IMR-90 (cell line): ENCODE data around the gene DLG4. TPM values are rescaled to one million over a fixed set of nuclear protein-coding genes. Genes with fewer than 3 reads are reported as not detected.

Experiments used
- ATAC-seq: fragments of 200-7000 bp; cut with Tn5 transposase; 2 replicates; pipeline ENCODE4 v1.9.1; 2020; ENCODE audit warnings: low read depth, mild to moderate bottlenecking, moderate library complexity
- BruUV-seq: library from RNA; stranded (reverse); fragments of 400-500 nt; replicated peaks from 2 replicates; lab custom pipeline; 2021; lab: Mats Ljungman, UMichigan
- CTCF ChIA-PET: fragments of 300-600 bp; formaldehyde crosslinking; extraction: SDS; loops from one replicate; lab custom pipeline; 2021; ENCODE audit warnings: antibody characterized with exemption; lab: Yijun Ruan, JAX
- POLR2A ChIA-PET: fragments of 300-600 bp; sonication (Branson Sonifier 250); formaldehyde crosslinking; loops from one replicate; lab custom pipeline; 2022; ENCODE audit warnings: antibody characterized with exemption; ENCODE audit not compliant: unreplicated experiment; lab: Charles Lee
- DNase-seq: peaks from one replicate; pipeline ENCODE4 v3.0.0; 2013
- H2AFZ ChIP-seq: replicated peaks from 2 replicates; pipeline ENCODE3; 2013; ENCODE audit warnings: low read length, mild to moderate bottlenecking; ENCODE audit not compliant: poor library complexity
- H2AK5ac ChIP-seq: 2 replicates; pipeline ENCODE4 v1.6.1; 2013; ENCODE audit warnings: low read depth, low read length, inconsistent platforms
- H2AK9ac ChIP-seq: replicated peaks from 2 replicates; pipeline ENCODE3; 2013; ENCODE audit warnings: mild to moderate bottlenecking, low read depth, low read length, moderate library complexity; ENCODE audit not compliant: poor library complexity
- H2BK120ac ChIP-seq: 2 replicates; pipeline ENCODE4 v1.6.1; 2013; ENCODE audit warnings: low read depth, low read length, inconsistent platforms
- H2BK15ac ChIP-seq: 3 replicates; pipeline ENCODE4 v1.6.1; 2013; ENCODE audit warnings: low read depth, low read length, inconsistent platforms
- H2BK20ac ChIP-seq: 2 replicates; pipeline ENCODE4 v1.6.1; 2013; ENCODE audit warnings: low read depth, mild to moderate bottlenecking, inconsistent platforms, low read length, moderate library complexity
- H2BK5ac ChIP-seq: 2 replicates; pipeline ENCODE4 v1.6.1; 2013; ENCODE audit warnings: mild to moderate bottlenecking, low read depth, low read length, inconsistent platforms; ENCODE audit not compliant: poor library complexity, severe bottlenecking
- H3K14ac ChIP-seq: replicated peaks from 2 replicates; pipeline ENCODE4 v1.6.1; 2013; ENCODE audit warnings: low read depth, low read length, inconsistent platforms
- H3K18ac ChIP-seq: 2 replicates; pipeline ENCODE4 v1.6.1; 2013; ENCODE audit warnings: low read depth, low read length, control low read depth
- H3K23ac ChIP-seq: 2 replicates; pipeline ENCODE4 v1.6.1; 2013; ENCODE audit warnings: low read depth, low read length, inconsistent platforms
- H3K27ac ChIP-seq: 2 replicates; pipeline ENCODE4 v1.5.1; 2013; ENCODE audit warnings: mild to moderate bottlenecking, control low read depth, low read length; ENCODE audit not compliant: insufficient read depth
- H3K27me3 ChIP-seq: 2 replicates; pipeline ENCODE4 v1.6.1; 2013; ENCODE audit warnings: low read length; ENCODE audit not compliant: control insufficient read depth, insufficient read depth
- H3K36me3 ChIP-seq: 2 replicates; pipeline ENCODE4 v1.6.1; 2013; ENCODE audit warnings: low read length, mixed read lengths; ENCODE audit not compliant: control insufficient read depth, insufficient read depth
- H3K4ac ChIP-seq: 2 replicates; pipeline ENCODE4 v1.6.1; 2013; ENCODE audit warnings: low read depth, low read length, inconsistent platforms
- H3K4me1 ChIP-seq: 2 replicates; pipeline ENCODE4 v1.6.1; 2013; ENCODE audit warnings: low read length, mixed read lengths; ENCODE audit not compliant: control insufficient read depth, insufficient read depth
- H3K4me2 ChIP-seq: 2 replicates; pipeline ENCODE4 v1.6.1; 2013; ENCODE audit warnings: low read depth, mild to moderate bottlenecking, control low read depth, low read length, moderate library complexity
- H3K4me3 ChIP-seq: 2 replicates; pipeline ENCODE4 v1.5.1; 2013; ENCODE audit warnings: low read depth, mild to moderate bottlenecking, control low read depth, low read length, moderate library complexity; ENCODE audit not compliant: insufficient read depth
- H3K56ac ChIP-seq: 2 replicates; pipeline ENCODE4 v1.6.1; 2013; ENCODE audit warnings: low read length, inconsistent platforms; ENCODE audit not compliant: insufficient read depth; ENCODE audit errors: extremely low read depth
- H3K79me1 ChIP-seq, 2 experiments: 2 replicates each; pipeline ENCODE4 v1.6.1; 2013; ENCODE audit warnings: low read length in 2 of 2, inconsistent platforms in 1 of 2, low read depth in 1 of 2
- H3K9ac ChIP-seq: 2 replicates; pipeline ENCODE4 v1.6.1; 2013; ENCODE audit warnings: low read depth, low read length, control low read depth
- H3K9me1 ChIP-seq: 2 replicates; pipeline ENCODE4 v1.6.1; 2013; ENCODE audit warnings: low read length, inconsistent platforms; ENCODE audit not compliant: insufficient read depth
- H3K9me3 ChIP-seq: 2 replicates; pipeline ENCODE4 v1.6.1; 2013; ENCODE audit warnings: low read length; ENCODE audit not compliant: control insufficient read depth, insufficient read depth
- H4K20me1 ChIP-seq: 2 replicates; pipeline ENCODE4 v1.6.1; 2013; ENCODE audit warnings: low read length, inconsistent platforms; ENCODE audit not compliant: insufficient read depth
- H4K5ac ChIP-seq: 2 replicates; pipeline ENCODE4 v1.6.1; 2013; ENCODE audit warnings: mild to moderate bottlenecking, low read depth, low read length, control low read depth
- H4K8ac ChIP-seq, 2 experiments: 2 replicates each; pipeline ENCODE4 v1.6.1; 2013; ENCODE audit warnings: low read depth in 2 of 2, low read length in 2 of 2, control low read depth in 1 of 2, inconsistent platforms in 1 of 2
- H4K91ac ChIP-seq: 2 replicates; pipeline ENCODE4 v1.6.1; 2013; ENCODE audit warnings: low read depth, low read length, inconsistent platforms; ENCODE audit not compliant: insufficient read depth
- BHLHE40 ChIP-seq: fragments of 150-350 bp; IDR thresholded peaks from 2 replicates; pipeline ENCODE4 v1.6.1; 2016; ENCODE audit warnings: mild to moderate bottlenecking, low read depth, low read length
- CEBPB ChIP-seq: IDR thresholded peaks from 2 replicates; pipeline ENCODE4 v1.6.1; 2012; ENCODE audit warnings: low read depth, low read length, improper control_type of control experiment
- CHD1 ChIP-seq: IDR thresholded peaks from 2 replicates; pipeline ENCODE4 v1.6.1; 2012; ENCODE audit warnings: low read depth, low read length, improper control_type of control experiment
- FOS ChIP-seq: fragments of 150-350 bp; IDR thresholded peaks from 2 replicates; pipeline ENCODE4 v1.6.1; 2016; ENCODE audit warnings: low read depth, low read length
- MAFK ChIP-seq: IDR thresholded peaks from 2 replicates; pipeline ENCODE4 v1.6.1; 2012; ENCODE audit warnings: low read depth, low read length, improper control_type of control experiment
- MAZ ChIP-seq: IDR thresholded peaks from 2 replicates; pipeline ENCODE4 v1.6.1; 2012; ENCODE audit warnings: low read depth, mild to moderate bottlenecking, low read length, improper control_type of control experiment, moderate library complexity, borderline replicate concordance
- MXI1 ChIP-seq: IDR thresholded peaks from 2 replicates; pipeline ENCODE4 v1.6.1; 2012; ENCODE audit warnings: low read depth, mild to moderate bottlenecking, low read length, moderate library complexity, borderline replicate concordance
- NFE2L2 ChIP-seq: fragments of 150-350 bp; IDR thresholded peaks from 2 replicates; pipeline ENCODE4 v1.6.1; 2016; ENCODE audit warnings: low read depth, mild to moderate bottlenecking, low read length
- POLR2A ChIP-seq: IDR thresholded peaks from 2 replicates; pipeline ENCODE4 v1.6.1; 2012; ENCODE audit warnings: mild to moderate bottlenecking, low read depth, low read length
- RAD21 ChIP-seq: IDR thresholded peaks from 2 replicates; pipeline ENCODE4 v1.6.1; 2012; ENCODE audit warnings: low read length, improper control_type of control experiment
- RCOR1 ChIP-seq: IDR thresholded peaks from 2 replicates; pipeline ENCODE4 v1.6.1; 2012; ENCODE audit warnings: mild to moderate bottlenecking, low read length, improper control_type of control experiment; ENCODE audit not compliant: insufficient replicate concordance
- RFX5 ChIP-seq: IDR thresholded peaks from 2 replicates; pipeline ENCODE4 v1.8.0; 2012; ENCODE audit warnings: low read depth, mild to moderate bottlenecking, low read length, moderate library complexity
- SMC3 ChIP-seq: fragments of 150-350 bp; IDR thresholded peaks from 2 replicates; pipeline ENCODE4 v1.6.1; 2016; ENCODE audit warnings: low read depth, mild to moderate bottlenecking, antibody characterized with exemption, low read length, moderate library complexity
- WGBS, 2 experiments: methylation state at CpG; one replicate each; pipeline versions ENCODE4 v1.1.5 to v1.1.7; 2013; ENCODE audit warnings: missing lambda C conversion rate in 2 of 2; ENCODE audit not compliant: insufficient read length in 1 of 2; ENCODE audit errors: extremely low coverage in 2 of 2; 5-methylcytosine and 5-hydroxymethylcytosine counted together
- dilution Hi-C: fragments of 300-500 bp; cut with HindIII; formaldehyde crosslinking; loops from one replicate; pipeline ENCODE4 v1.14.3; 2018; ENCODE audit warnings: low sequenced_read_pairs; ENCODE audit not compliant: unreplicated experiment
- in situ Hi-C: fragments of 300-500 bp; cut with MboI; formaldehyde crosslinking; loops from 3 replicates; pipeline ENCODE4 v1.14.3; 2019; ENCODE audit warnings: low sequenced_read_pairs, inconsistent platforms, mixed read lengths
- intact Hi-C: fragments of 100-400 bp; cut with micrococcal nuclease; formaldehyde crosslinking; loops from 2 replicates; pipeline ENCODE4 v1.10.0; 2022
- polyA plus RNA-seq, 3 experiments: library from polyadenylated mRNA; depleted of rRNA; stranded (reverse); fragments of >200 nt; gene quantifications; 2 replicates each; pipeline ENCODE4 v1.2.3, GENCODE V29; 2012; ENCODE audit warnings: low replicate concordance in 1 of 3
- total RNA-seq: library from RNA; depleted of rRNA; stranded (reverse); fragments of >200 nt; gene quantifications from 2 replicates; pipeline ENCODE4 v1.2.3, GENCODE V29; 2012
- TF ChIP-seq, protein P1 (sequence below): conservative IDR thresholded peaks from 2 replicates; pipeline ENCODE4 v1.5.1; 2012; ENCODE audit warnings: mild to moderate bottlenecking, low read depth, low read length, improper control_type of control experiment
- TF ChIP-seq, protein P2 (sequence below): fragments of 150-350 bp; IDR thresholded peaks from 2 replicates; pipeline ENCODE4 v1.6.1; 2017; ENCODE audit warnings: mild to moderate bottlenecking, antibody characterized with exemption, low read length, low read depth
- TF ChIP-seq, protein P3 (sequence below): fragments of 150-350 bp; IDR thresholded peaks from 2 replicates; pipeline ENCODE4 v1.6.1; 2016; ENCODE audit warnings: low read depth, mild to moderate bottlenecking, low read length, moderate library complexity, borderline replicate concordance

Gene DLG4
- total and polyA plus RNA-seq, 2 of the 4 experiments (the other 2 are of a cell fraction) = 8.2 to 30.5 TPM

DNA sequence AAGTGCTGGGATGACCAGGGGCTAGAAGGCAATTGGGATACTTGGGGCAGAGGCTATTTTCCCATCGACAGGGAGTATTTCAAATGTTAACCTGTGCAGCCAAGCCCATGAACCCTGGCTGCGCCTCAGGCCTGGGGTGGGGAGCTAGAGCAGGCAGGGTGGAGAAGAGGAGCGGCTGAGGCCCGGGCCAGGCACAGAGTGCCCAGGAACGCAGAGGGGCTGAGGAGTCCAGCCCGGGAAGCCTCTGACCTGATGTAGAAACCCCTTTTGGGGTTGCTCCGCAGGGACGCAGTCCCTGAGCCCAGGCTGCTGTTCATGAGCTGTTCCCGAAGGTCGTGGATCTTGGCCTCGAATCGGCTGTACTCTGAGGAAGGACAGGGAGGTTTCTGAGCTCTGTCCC is 23.7 kb downstream of the DLG4 start:
- DNase-seq = no peak
- H3K36me3 ChIP-seq = peaks cover 50% of the 10 kb centered on the region
- no peak overlapping the region for H2AFZ ChIP-seq
- ChIA-PET CTCF (no interaction called here), POLR2A (no interaction called here)
- no peak overlapping the region for H2BK120ac ChIP-seq
- H4K91ac ChIP-seq = no peak overlapping the region
- H4K5ac ChIP-seq = no peak overlapping the region
- WGBS, 2 experiments = 100% methylated on average over 3 of the region's 12 CpGs; no CpG with 5 or more reads in 1 of the 2 experiments
- no peak overlapping the region for H3K18ac ChIP-seq
- no TSS peak for BruUV-seq
- no peak overlapping the region for H4K8ac ChIP-seq
- dilution Hi-C loops (no loop called here), in situ Hi-C loops (no loop called here), intact Hi-C loops (no loop called here)
- no peaks in the 10 kb centered on the region for H3K27me3 ChIP-seq
- no peak overlapping the region for H3K4me3 ChIP-seq
- TF ChIP-seq RFX5 = no peak
- TF ChIP-seq, protein P1, sequence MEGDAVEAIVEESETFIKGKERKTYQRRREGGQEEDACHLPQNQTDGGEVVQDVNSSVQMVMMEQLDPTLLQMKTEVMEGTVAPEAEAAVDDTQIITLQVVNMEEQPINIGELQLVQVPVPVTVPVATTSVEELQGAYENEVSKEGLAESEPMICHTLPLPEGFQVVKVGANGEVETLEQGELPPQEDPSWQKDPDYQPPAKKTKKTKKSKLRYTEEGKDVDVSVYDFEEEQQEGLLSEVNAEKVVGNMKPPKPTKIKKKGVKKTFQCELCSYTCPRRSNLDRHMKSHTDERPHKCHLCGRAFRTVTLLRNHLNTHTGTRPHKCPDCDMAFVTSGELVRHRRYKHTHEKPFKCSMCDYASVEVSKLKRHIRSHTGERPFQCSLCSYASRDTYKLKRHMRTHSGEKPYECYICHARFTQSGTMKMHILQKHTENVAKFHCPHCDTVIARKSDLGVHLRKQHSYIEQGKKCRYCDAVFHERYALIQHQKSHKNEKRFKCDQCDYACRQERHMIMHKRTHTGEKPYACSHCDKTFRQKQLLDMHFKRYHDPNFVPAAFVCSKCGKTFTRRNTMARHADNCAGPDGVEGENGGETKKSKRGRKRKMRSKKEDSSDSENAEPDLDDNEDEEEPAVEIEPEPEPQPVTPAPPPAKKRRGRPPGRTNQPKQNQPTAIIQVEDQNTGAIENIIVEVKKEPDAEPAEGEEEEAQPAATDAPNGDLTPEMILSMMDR = no peak
- TF ChIP-seq FOS = no peak
- no peak for TF ChIP-seq RAD21
- TF ChIP-seq, protein P2, sequence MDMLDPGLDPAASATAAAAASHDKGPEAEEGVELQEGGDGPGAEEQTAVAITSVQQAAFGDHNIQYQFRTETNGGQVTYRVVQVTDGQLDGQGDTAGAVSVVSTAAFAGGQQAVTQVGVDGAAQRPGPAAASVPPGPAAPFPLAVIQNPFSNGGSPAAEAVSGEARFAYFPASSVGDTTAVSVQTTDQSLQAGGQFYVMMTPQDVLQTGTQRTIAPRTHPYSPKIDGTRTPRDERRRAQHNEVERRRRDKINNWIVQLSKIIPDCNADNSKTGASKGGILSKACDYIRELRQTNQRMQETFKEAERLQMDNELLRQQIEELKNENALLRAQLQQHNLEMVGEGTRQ = no peak
- no peak for TF ChIP-seq RCOR1
- TF ChIP-seq MXI1 = no peak
- TF ChIP-seq BHLHE40 = no peak
- TF ChIP-seq SMC3 = no peak
- TF ChIP-seq MAZ = no peak
- TF ChIP-seq, protein P3, sequence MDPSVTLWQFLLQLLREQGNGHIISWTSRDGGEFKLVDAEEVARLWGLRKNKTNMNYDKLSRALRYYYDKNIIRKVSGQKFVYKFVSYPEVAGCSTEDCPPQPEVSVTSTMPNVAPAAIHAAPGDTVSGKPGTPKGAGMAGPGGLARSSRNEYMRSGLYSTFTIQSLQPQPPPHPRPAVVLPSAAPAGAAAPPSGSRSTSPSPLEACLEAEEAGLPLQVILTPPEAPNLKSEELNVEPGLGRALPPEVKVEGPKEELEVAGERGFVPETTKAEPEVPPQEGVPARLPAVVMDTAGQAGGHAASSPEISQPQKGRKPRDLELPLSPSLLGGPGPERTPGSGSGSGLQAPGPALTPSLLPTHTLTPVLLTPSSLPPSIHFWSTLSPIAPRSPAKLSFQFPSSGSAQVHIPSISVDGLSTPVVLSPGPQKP = no peak
- TF ChIP-seq CHD1 = no peak
- no peak for TF ChIP-seq POLR2A
- no peak for TF ChIP-seq MAFK
- TF ChIP-seq NFE2L2 = no peak
- no peak for TF ChIP-seq CEBPB
- H3K9me1 ChIP-seq = no peaks in the 10 kb centered on the region
- H3K14ac ChIP-seq = no peak overlapping the region
- H3K27ac ChIP-seq = no peak overlapping the region
- no peak overlapping the region for H2BK5ac ChIP-seq
- H2BK20ac ChIP-seq = no peak overlapping the region
- H3K9ac ChIP-seq = no peak overlapping the region
- H2BK15ac ChIP-seq = no peak overlapping the region
- H4K20me1 ChIP-seq = peaks cover 11% of the 10 kb centered on the region
- no peaks in the 10 kb centered on the region for H3K4me1 ChIP-seq
- no peak for ATAC-seq
- H2AK5ac ChIP-seq = no peak overlapping the region
- H2AK9ac ChIP-seq = no peak overlapping the region
- H3K4me2 ChIP-seq = no peak overlapping the region
- no peak overlapping the region for H3K56ac ChIP-seq
- H3K9me3 ChIP-seq = no peaks in the 10 kb centered on the region
- H3K79me1 ChIP-seq = no peaks in the 10 kb centered on the region; a peak in 2 of 4 replicates
- no peak overlapping the region for H3K23ac ChIP-seq
- H3K4ac ChIP-seq = no peak overlapping the region
